HCT116 (cell line): Measurements from ENCODE around the gene TMTC3. TPM values are rescaled to one million over a fixed set of nuclear protein-coding genes. Genes with fewer than 3 reads are reported as not detected.

Experiments used
- ATAC-seq: fragments of 200-7000 bp; cut with Tn5 transposase; 2 replicates; pipeline ENCODE4 v1.9.1; 2020; ENCODE audit warnings: mild to moderate bottlenecking, moderate library complexity
- Bru-seq: library from RNA; stranded (reverse); fragments of 400-500 nt; gene quantifications from one replicate; lab custom pipeline; 2021; lab: Mats Ljungman, UMichigan
- BruChase-seq, 2 experiments: library from RNA; stranded (reverse); fragments of 400-500 nt; gene quantifications; one replicate each; lab custom pipeline; 2021; lab: Mats Ljungman, UMichigan
- BruUV-seq: library from RNA; stranded (reverse); fragments of 400-500 nt; replicated peaks from 2 replicates; lab custom pipeline; 2021; lab: Mats Ljungman, UMichigan
- CTCF ChIA-PET: fragments of 300-600 bp; sonication (Branson Sonifier 250); formaldehyde crosslinking; loops from one replicate; lab custom pipeline; 2021; ENCODE audit warnings: antibody characterized with exemption; lab: Charles Lee
- POLR2A ChIA-PET: fragments of 300-600, 350-600 bp; sonication (Branson Sonifier 250); formaldehyde crosslinking; loops from one replicate; lab custom pipeline; 2021; ENCODE audit warnings: antibody characterized with exemption; lab: Charles Lee
- RAD21 ChIA-PET, 2 experiments: fragments of 300-600 bp; sonication (Branson Sonifier 250); formaldehyde crosslinking; loops; one replicate each; lab custom pipeline; 2023; ENCODE audit warnings: low total read pairs in 2 of 2; ENCODE audit not compliant: uncharacterized antibody in 2 of 2, unreplicated experiment in 2 of 2, low non-redundant PET in 1 of 2; lab: Charles Lee
- DNase-seq: peaks from one replicate; pipeline ENCODE4 v3.0.0-alpha.2; 2010; ENCODE audit warnings: low read depth, low spot score
- H2AFZ ChIP-seq: fragments of 200-600 bp; shearing (Covaris generic), sonication (generic); 2 replicates; pipeline ENCODE4 v1.6.1; 2017; ENCODE audit warnings: low read depth, mixed run types, mixed read lengths, antibody characterized with exemption, low read length; ENCODE audit not compliant: poor library complexity, severe bottlenecking
- H3K27ac ChIP-seq: 2 replicates; pipeline ENCODE4 v1.5.1; 2012; ENCODE audit warnings: low read depth, low read length
- H3K27me3 ChIP-seq: fragments of 200-600 bp; sonication (generic); 2 replicates; pipeline ENCODE4 v1.6.1; 2016; ENCODE audit warnings: mixed run types, low read length, mixed read lengths; ENCODE audit not compliant: insufficient read depth
- H3K36me3 ChIP-seq, 2 experiments: fragments of 200-500 bp in 1 of 2; fragments of 200-600 bp in 1 of 2; sonication (Bioruptor generic) in 1 of 2; sonication (generic) in 1 of 2; 2 replicates each; pipeline versions ENCODE4 v1.5.1 to v1.6.1; 2014 to 2016; ENCODE audit warnings: low read length in 2 of 2, inconsistent platforms in 1 of 2, mixed read lengths in 1 of 2, mixed run types in 1 of 2; ENCODE audit not compliant: insufficient read depth in 2 of 2, control insufficient read depth in 1 of 2
- H3K4me1 ChIP-seq, 2 experiments: fragments of 200-600 bp in 1 of 2; sonication (generic) in 1 of 2; 2 replicates each; pipeline versions ENCODE4 v1.5.1 to v1.6.1; 2012 to 2017; ENCODE audit warnings: low read length in 2 of 2, inconsistent platforms in 1 of 2, mild to moderate bottlenecking in 1 of 2, mixed read lengths in 1 of 2, mixed run types in 1 of 2, moderate library complexity in 1 of 2; ENCODE audit not compliant: insufficient read depth in 2 of 2, control insufficient read depth in 1 of 2
- H3K4me2 ChIP-seq: fragments of 200-600 bp; sonication (generic); 2 replicates; pipeline ENCODE4 v1.6.1; 2017; ENCODE audit warnings: mixed run types, low read length, mixed read lengths
- H3K4me3 ChIP-seq, 2 experiments: fragments of 200-600 bp in 1 of 2; sonication (generic) in 1 of 2; replicated peaks in 1 of 2; 2 replicates each; pipeline ENCODE4 v1.5.1; 2011 to 2016; ENCODE audit warnings: low read length in 2 of 2, control low read depth in 1 of 2, low read depth in 1 of 2, mild to moderate bottlenecking in 1 of 2, mixed read lengths in 1 of 2, mixed run types in 1 of 2
- H3K79me2 ChIP-seq: fragments of 200-600 bp; sonication (generic); 2 replicates; pipeline ENCODE4 v1.6.1; 2017; ENCODE audit warnings: mild to moderate bottlenecking, mixed run types, low read length, moderate library complexity, mixed read lengths; ENCODE audit not compliant: insufficient read depth
- H3K9ac ChIP-seq: fragments of 200-600 bp; sonication (generic); 2 replicates; pipeline ENCODE4 v1.6.1; 2016; ENCODE audit warnings: low read length, mixed read lengths
- H3K9me2 ChIP-seq: fragments of 200-600 bp; sonication (generic), shearing (Covaris generic); 2 replicates; pipeline ENCODE4 v1.6.1; 2017; ENCODE audit warnings: mixed run types, mild to moderate bottlenecking, moderate library complexity; ENCODE audit not compliant: insufficient read depth
- H3K9me3 ChIP-seq, 2 experiments: fragments of 200-500 bp in 1 of 2; fragments of 200-600 bp in 1 of 2; sonication (Bioruptor generic) in 1 of 2; sonication (generic) in 1 of 2; 2 replicates each; pipeline ENCODE4 v1.6.1; 2014 to 2017; ENCODE audit warnings: low read length in 2 of 2, mixed read lengths in 2 of 2, inconsistent platforms in 1 of 2, low read depth in 1 of 2, mild to moderate bottlenecking in 1 of 2, mixed run types in 1 of 2, moderate library complexity in 1 of 2; ENCODE audit not compliant: control insufficient read depth in 1 of 2, insufficient read depth in 1 of 2
- H4K20me1 ChIP-seq: fragments of 200-600 bp; sonication (generic), shearing (Covaris generic); 2 replicates; pipeline ENCODE4 v1.6.1; 2017; ENCODE audit warnings: mixed run types, mild to moderate bottlenecking, moderate library complexity; ENCODE audit not compliant: insufficient read depth
- MAX ChIP-seq: IDR thresholded peaks from 2 replicates; pipeline ENCODE4 v1.6.1; 2012
- POLR2A ChIP-seq: IDR thresholded peaks from 2 replicates; pipeline ENCODE4 v1.7.0; 2011; ENCODE audit warnings: borderline replicate concordance; ENCODE audit not compliant: insufficient read depth, insufficient read length; ENCODE audit errors: extremely low read depth
- POLR2AphosphoS5 ChIP-seq: IDR thresholded peaks from 2 replicates; pipeline ENCODE4 v1.6.1; 2011; ENCODE audit warnings: mild to moderate bottlenecking, low read depth, low read length, moderate library complexity
- RAD21 ChIP-seq: IDR thresholded peaks from 2 replicates; pipeline ENCODE4 v1.6.1; 2012; ENCODE audit warnings: low read depth, mild to moderate bottlenecking
- REST ChIP-seq: IDR thresholded peaks from 2 replicates; pipeline ENCODE4 v1.6.1; 2012; ENCODE audit warnings: low read depth
- SIN3A ChIP-seq: IDR thresholded peaks from 2 replicates; pipeline ENCODE4 v1.6.1; 2012; ENCODE audit warnings: low read depth
- SP1 ChIP-seq: IDR thresholded peaks from 2 replicates; pipeline ENCODE4 v1.6.1; 2012; ENCODE audit warnings: low read depth
- YY1 ChIP-seq: IDR thresholded peaks from 2 replicates; pipeline ENCODE4 v1.6.1; 2011; ENCODE audit warnings: low read length, low read depth, moderate library complexity, mild to moderate bottlenecking; ENCODE audit not compliant: insufficient replicate concordance; ENCODE audit errors: extremely low read depth
- ZBTB33 ChIP-seq: IDR thresholded peaks from 2 replicates; pipeline ENCODE4 v1.6.1; 2011; ENCODE audit warnings: mild to moderate bottlenecking, low read length, moderate library complexity; ENCODE audit not compliant: insufficient replicate concordance; ENCODE audit errors: extremely low read depth
- ZFX ChIP-seq: fragments of 450-650 bp; IDR thresholded peaks from 2 replicates; pipeline ENCODE4 v1.6.1; 2017
- ZNF274 ChIP-seq: fragments of 200-500 bp; sonication (Bioruptor generic); IDR thresholded peaks from 2 replicates; pipeline ENCODE4 v1.6.1; 2014; ENCODE audit warnings: mild to moderate bottlenecking, low read depth, low read length, inconsistent platforms
- intact Hi-C: fragments of 100-400 bp; cut with micrococcal nuclease; formaldehyde crosslinking; loops from 2 replicates; pipeline ENCODE4 v1.10.0; 2022
- long read RNA-seq: library from polyadenylated mRNA; unstranded; transcript quantifications from one replicate; pipeline ENCODE4 v2.0.0, GENCODE V29; 2021; ENCODE audit not compliant: unreplicated experiment
- polyA plus RNA-seq: library from polyadenylated mRNA; unstranded; fragments of >200 nt; gene quantifications from 2 replicates; pipeline ENCODE4 v1.2.1, GENCODE V29; 2012; ENCODE audit warnings: missing spikeins
- total RNA-seq: library from RNA; stranded (reverse); gene quantifications from one replicate; pipeline ENCODE4 v1.2.1, GENCODE V29; 2021; ENCODE audit not compliant: unreplicated experiment

Gene TMTC3
- total RNA-seq (22.5 TPM), Bru-seq, nascent RNA (percentile 66 among the genes with signal in this experiment), BruChase-seq, experiment 1, labeled RNA remaining after a 6-hour chase (percentile 86 among the genes with signal in this experiment), BruChase-seq, experiment 2, labeled RNA remaining after a 2-hour chase (percentile 79 among the genes with signal in this experiment)
- 2.5 and 3.8 TPM in 2 replicates for polyA plus RNA-seq
- long read RNA-seq, full-length matches to known transcripts: 5 of 13 reads
- long read RNA-seq, partial matches to known transcripts: 3 of 13 reads
- long read RNA-seq, other reads (novel, unspliced or antisense): 5 of 13 reads

GRCh38 chr12:88141774-88142609 lies at the start of gene TMTC3, which contains the start of gene CEP290:
TSS of gene TMTC3 (plus strand) at chr12:88142307. CDS start at chr12:88148316, 6,009 bp downstream.
TSS of gene CEP290 (minus strand) at chr12:88142088. CDS start at chr12:88141307, 781 bp downstream.
- ATAC-seq (peak; percentile 97), DNase-seq (peak; percentile 99)
- intact Hi-C loops: no loop called here
- BruUV-seq: no TSS peak
- ChIA-PET RAD21 (no interaction called here), CTCF (interaction anchor here (0.7 to 1.6 kb wide), 3 partner anchors 30 to 852 kb away, joined by 3 read pairs; no protein-coding TSS in a partner anchor), POLR2A (interaction anchor here (1.0 kb wide), 1 partner anchor 438 kb away, joined by 3 read pairs; the partner anchor contains the start of gene KITLG)
- Histone ChIP-seq H3K9me2 (no peaks in the 10 kb centered on the region), H3K4me3 (peak within 1 kb of the TSS; percentile 75 to 91), H3K27me3 (no peaks in the 10 kb centered on the region), H3K79me2 (peaks cover 39% of the 10 kb centered on the region), H3K4me1 (peaks cover 3 to 9% of the 10 kb centered on the region in 2 experiments; a peak in 3 of 4 replicates), H3K9me3 (no peaks in the 10 kb centered on the region), H3K36me3 (no peaks in the 10 kb centered on the region; a peak in 1 of 4 replicates), H3K4me2 (peak within 1 kb of the TSS; percentile 89), H3K27ac (peak within 1 kb of the TSS; percentile 56), H3K9ac (peak within 1 kb of the TSS; percentile 75)
- TF ChIP-seq RAD21: no peak
- TF ChIP-seq REST: no peak
- peak; percentile 53 for TF ChIP-seq POLR2A
- peak; percentile 82 for TF ChIP-seq POLR2AphosphoS5
- TF ChIP-seq ZFX: peak; percentile 76
- TF ChIP-seq SIN3A: peak; percentile 71
- peak; percentile 47; the same call in 1 of the 2 replicates for TF ChIP-seq SP1
- peak; percentile 62 for TF ChIP-seq ZBTB33
- TF ChIP-seq YY1: peak; percentile 75
- TF ChIP-seq ZNF274: no peak
- TF ChIP-seq MAX: peak; percentile 23; the same call in 1 of the 2 replicates
- TF ChIP-seq, all 23 proteins: peak for 8
- Histone ChIP-seq H4K20me1 (no peaks in the 10 kb centered on the region), H2AFZ (peak within 1 kb of the TSS; percentile 80)
